ENCODE results near the gene ERI3.

ERI3 gene

DNA sequence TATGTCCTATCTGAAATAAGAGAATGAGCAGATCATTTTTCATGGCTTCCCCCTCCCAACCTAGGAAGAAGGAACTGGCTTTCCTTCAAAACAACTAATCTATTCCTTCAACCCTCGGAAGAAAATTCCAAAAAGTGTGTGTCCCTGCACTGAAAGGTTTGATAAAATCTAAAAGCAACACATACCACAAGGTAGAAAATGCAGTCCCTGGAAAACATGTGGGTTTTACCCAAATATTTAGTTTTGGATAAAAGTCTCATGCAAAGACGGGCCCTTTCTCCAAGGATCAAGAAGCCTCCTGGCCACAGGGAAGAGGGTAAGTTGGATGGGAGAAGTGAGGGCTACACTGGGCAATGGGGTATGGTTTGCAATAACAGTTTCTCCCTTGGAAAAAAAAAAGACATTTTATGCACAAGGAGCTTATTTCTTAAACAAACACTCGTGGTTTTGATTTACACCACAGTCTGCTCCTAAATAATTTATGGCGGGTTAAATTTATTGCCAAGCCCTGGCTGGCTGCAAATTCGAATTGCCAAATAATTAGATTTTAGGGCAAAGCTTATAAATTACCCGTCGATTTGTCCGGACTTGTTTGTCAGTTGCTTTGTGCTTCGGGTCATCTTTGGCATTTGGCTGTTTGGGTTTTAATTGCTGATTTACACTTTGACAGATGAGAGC is 28.9 kb downstream of the ERI3 start:
- Histone ChIP-seq H3K27me3 (ENCODE audit: low read length) (no peaks in the 10 kb centered on the region), H3K4me2 (ENCODE audit: low read depth, low read length, poor library complexity, severe bottlenecking) (no peak overlapping the region), H3K27ac (ENCODE audit: low read depth, low read length) (no peak overlapping the region), H3F3A (ENCODE audit: insufficient read depth) (no peaks in the 10 kb centered on the region), H3K9me2 (replicated peaks; ENCODE audit: insufficient read depth, low read length) (no peaks in the 10 kb centered on the region), H3K9me3 (ENCODE audit: insufficient read depth, low read length) (no peaks in the 10 kb centered on the region), H3K4me3 (ENCODE audit: insufficient read depth, low read length, poor library complexity, severe bottlenecking) (no peak overlapping the region), H2AFZ (ENCODE audit: low read depth, low read length, severe bottlenecking) (no peak overlapping the region), H3K36me3 (ENCODE audit: low read length) (no peaks in the 10 kb centered on the region), H4K20me1 (ENCODE audit: low read depth, low read length) (no peaks in the 10 kb centered on the region), H3K9ac (ENCODE audit: low read length) (no peak overlapping the region), H3K79me2 (ENCODE audit: insufficient read depth, low read length) (no peaks in the 10 kb centered on the region)
- TF ChIP-seq, protein P1, sequence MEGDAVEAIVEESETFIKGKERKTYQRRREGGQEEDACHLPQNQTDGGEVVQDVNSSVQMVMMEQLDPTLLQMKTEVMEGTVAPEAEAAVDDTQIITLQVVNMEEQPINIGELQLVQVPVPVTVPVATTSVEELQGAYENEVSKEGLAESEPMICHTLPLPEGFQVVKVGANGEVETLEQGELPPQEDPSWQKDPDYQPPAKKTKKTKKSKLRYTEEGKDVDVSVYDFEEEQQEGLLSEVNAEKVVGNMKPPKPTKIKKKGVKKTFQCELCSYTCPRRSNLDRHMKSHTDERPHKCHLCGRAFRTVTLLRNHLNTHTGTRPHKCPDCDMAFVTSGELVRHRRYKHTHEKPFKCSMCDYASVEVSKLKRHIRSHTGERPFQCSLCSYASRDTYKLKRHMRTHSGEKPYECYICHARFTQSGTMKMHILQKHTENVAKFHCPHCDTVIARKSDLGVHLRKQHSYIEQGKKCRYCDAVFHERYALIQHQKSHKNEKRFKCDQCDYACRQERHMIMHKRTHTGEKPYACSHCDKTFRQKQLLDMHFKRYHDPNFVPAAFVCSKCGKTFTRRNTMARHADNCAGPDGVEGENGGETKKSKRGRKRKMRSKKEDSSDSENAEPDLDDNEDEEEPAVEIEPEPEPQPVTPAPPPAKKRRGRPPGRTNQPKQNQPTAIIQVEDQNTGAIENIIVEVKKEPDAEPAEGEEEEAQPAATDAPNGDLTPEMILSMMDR (IDR thresholded peaks at IDR 0.05; ENCODE audit: insufficient read depth, low read length, poor library complexity, severe bottlenecking): no peak
- no peak for TF ChIP-seq EZH2phosphoT487 (conservative IDR thresholded peaks at IDR 0.05; ENCODE audit: low read length)

DNA sequence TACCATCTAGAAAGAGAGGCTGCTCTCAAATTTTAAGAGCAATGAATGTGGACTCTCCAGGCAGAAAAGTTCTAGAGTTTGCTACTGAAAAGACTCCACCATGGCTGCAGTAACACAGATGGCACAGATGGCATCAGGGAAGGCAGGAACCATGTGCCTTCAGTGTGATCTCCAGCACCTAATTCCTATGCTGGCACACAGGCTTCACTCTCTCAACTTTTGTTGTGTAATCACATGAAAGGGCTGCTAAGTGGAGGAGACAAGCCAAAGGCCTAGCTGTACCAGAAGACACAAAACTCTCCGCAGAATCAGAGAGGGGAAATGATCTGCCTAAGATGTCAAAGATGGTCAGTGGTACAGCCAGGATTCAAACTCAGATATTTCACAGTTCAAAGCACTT is 31.1 kb downstream of the ERI3 start:
- no peaks in the 10 kb centered on the region for H3K79me2 ChIP-seq (ENCODE audit: insufficient read depth, low read length)
- H3K4me3 ChIP-seq (ENCODE audit: insufficient read depth, low read length, poor library complexity, severe bottlenecking): no peak overlapping the region
- H3K36me3 ChIP-seq (ENCODE audit: low read length): no peaks in the 10 kb centered on the region
- TF ChIP-seq, protein P1 (IDR thresholded peaks at IDR 0.05; ENCODE audit: insufficient read depth, low read length, poor library complexity, severe bottlenecking): no peak
- no peak overlapping the region for H3K27ac ChIP-seq (ENCODE audit: low read depth, low read length)
- no peaks in the 10 kb centered on the region for H3K27me3 ChIP-seq (ENCODE audit: low read length)
- no peaks in the 10 kb centered on the region for H4K20me1 ChIP-seq (ENCODE audit: low read depth, low read length)
- H3K4me2 ChIP-seq (ENCODE audit: low read depth, low read length, poor library complexity, severe bottlenecking): no peak overlapping the region
- H3K9ac ChIP-seq (ENCODE audit: low read length): no peak overlapping the region
- H3K9me2 ChIP-seq (replicated peaks; ENCODE audit: insufficient read depth, low read length): no peaks in the 10 kb centered on the region
- H3K9me3 ChIP-seq (ENCODE audit: insufficient read depth, low read length): no peaks in the 10 kb centered on the region
- no peaks in the 10 kb centered on the region for H3F3A ChIP-seq (ENCODE audit: insufficient read depth)
- no peak overlapping the region for H2AFZ ChIP-seq (ENCODE audit: low read depth, low read length, severe bottlenecking)

DNA sequence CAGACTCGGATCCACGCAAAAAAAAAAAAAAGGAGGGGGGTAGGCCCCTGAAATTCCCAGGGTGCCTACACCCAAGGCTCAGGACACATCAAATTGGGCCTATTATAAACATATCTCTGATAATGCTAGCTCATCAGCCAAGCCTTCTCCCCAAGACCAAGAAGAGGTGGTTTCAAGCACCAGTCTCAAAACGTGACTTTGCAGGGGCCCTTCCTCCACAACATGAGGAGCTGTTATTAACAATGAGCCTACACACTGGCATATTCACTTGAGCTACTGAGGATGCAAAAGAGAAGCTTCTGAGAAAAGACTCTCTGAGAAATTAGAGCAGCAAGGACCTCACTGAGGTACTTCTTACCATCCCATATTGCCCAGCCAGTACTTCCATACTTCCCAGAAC is 32.7 kb downstream of the ERI3 start:
- no peak overlapping the region for H2AFZ ChIP-seq (ENCODE audit: low read depth, low read length, severe bottlenecking)
- no peaks in the 10 kb centered on the region for H3K27me3 ChIP-seq (ENCODE audit: low read length)
- no peaks in the 10 kb centered on the region for H3K9me2 ChIP-seq (replicated peaks; ENCODE audit: insufficient read depth, low read length)
- H3K9ac ChIP-seq (ENCODE audit: low read length): no peak overlapping the region
- no peaks in the 10 kb centered on the region for H3K9me3 ChIP-seq (ENCODE audit: insufficient read depth, low read length)
- H4K20me1 ChIP-seq (ENCODE audit: low read depth, low read length): no peaks in the 10 kb centered on the region
- H3K36me3 ChIP-seq (ENCODE audit: low read length): no peaks in the 10 kb centered on the region
- H3K79me2 ChIP-seq (ENCODE audit: insufficient read depth, low read length): no peaks in the 10 kb centered on the region
- TF ChIP-seq, protein P1 (IDR thresholded peaks at IDR 0.05; ENCODE audit: insufficient read depth, low read length, poor library complexity, severe bottlenecking): no peak
- no peak for TF ChIP-seq EZH2phosphoT487 (conservative IDR thresholded peaks at IDR 0.05; ENCODE audit: low read length)
- no peak overlapping the region for H3K27ac ChIP-seq (ENCODE audit: low read depth, low read length)
- no peak overlapping the region for H3K4me2 ChIP-seq (ENCODE audit: low read depth, low read length, poor library complexity, severe bottlenecking)
- no peak overlapping the region for H3K4me3 ChIP-seq (ENCODE audit: insufficient read depth, low read length, poor library complexity, severe bottlenecking)
- H3F3A ChIP-seq (ENCODE audit: insufficient read depth): no peaks in the 10 kb centered on the region

Data from SU-DHL-6 (cell line).